Esophagus muscularis mucosa (tissue), 4 donors: Measurements from ENCODE around the gene LIFR. TPM values are rescaled to one million over a fixed set of nuclear protein-coding genes. Genes with fewer than 3 reads are reported as not detected.

ENCODE experiments used
- DNase-seq: peaks from one replicate; pipeline ENCODE4 v3.0.0-alpha.2; 2017; ENCODE audit errors: extremely low spot score
- H3K27ac ChIP-seq, 4 donors: fragments of 200-600 bp; sonication (generic); replicated peaks in 1 of 4; 1 replicate in 3 of 4; 2 replicates in 1 of 4; pipeline ENCODE4 v1.5.1; 2016 to 2019; ENCODE audit warnings: mild to moderate bottlenecking in 1 of 4
- H3K27me3 ChIP-seq, 4 donors: fragments of 200-600 bp; sonication (generic); one replicate each; pipeline versions ENCODE4 v1.5.1 to v1.6.0; 2016 to 2019
- H3K36me3 ChIP-seq, 4 donors: fragments of 200-600 bp; sonication (generic); one replicate each; pipeline ENCODE4 v1.5.1; 2016 to 2019
- H3K4me1 ChIP-seq, 4 donors: fragments of 200-600 bp; sonication (generic); one replicate each; pipeline ENCODE4 v1.5.1; 2016 to 2019
- H3K4me3 ChIP-seq, 4 donors: fragments of 200-600 bp; sonication (generic); 1 replicate in 2 of 4; 2 replicates in 2 of 4; pipeline ENCODE4 v1.5.1; 2016 to 2019; ENCODE audit warnings: mild to moderate bottlenecking in 4 of 4, moderate library complexity in 1 of 4
- H3K9me3 ChIP-seq, 4 donors: fragments of 200-600 bp; sonication (generic); 1 replicate in 3 of 4; 2 replicates in 1 of 4; pipeline ENCODE4 v1.5.1; 2016 to 2019
- EP300 ChIP-seq: sonication (generic); formaldehyde crosslinking; IDR thresholded peaks from one replicate; pipeline ENCODE4 v1.6.1; 2017; ENCODE audit warnings: antibody characterized with exemption
- POLR2A ChIP-seq: fragments of 450-650 bp; IDR thresholded peaks from one replicate; pipeline ENCODE4 v1.6.1; 2017; ENCODE audit warnings: antibody characterized with exemption, moderate library complexity, mild to moderate bottlenecking, low read depth
- POLR2AphosphoS5 ChIP-seq, 2 donors: sonication (generic); formaldehyde crosslinking; IDR thresholded peaks; one replicate each; pipeline ENCODE4 v1.6.1; 2017; ENCODE audit warnings: antibody characterized with exemption in 2 of 2
- WGBS: methylation state at CpG from one replicate; pipeline ENCODE4 v1.1.5; 2018; 5-methylcytosine and 5-hydroxymethylcytosine counted together
- intact Hi-C: fragments of 100-400 bp; cut with DNase I; formaldehyde crosslinking; loops from one replicate; pipeline ENCODE4 v1.15.1; 2023
- total RNA-seq, 4 donors: library from RNA; depleted of rRNA; stranded (reverse); fragments of >200 nt; gene quantifications; one replicate each; pipeline versions ENCODE4 v1.1.0 to v1.2.1, GENCODE V29; 2016
- TF ChIP-seq, protein P1 (sequence below), 3 experiments: fragments of 200-600 bp in 2 of 3; fragments of 450-650 bp in 1 of 3; sonication (generic) in 2 of 3; IDR thresholded peaks; one replicate each; pipeline ENCODE4 v1.5.1; 2017 to 2019; ENCODE audit warnings: antibody characterized with exemption in 3 of 3, mild to moderate bottlenecking in 2 of 3, moderate library complexity in 1 of 3

LIFR gene
- total RNA-seq, 4 donors from 2014 or later = 72.3 to 102 (median 90.1) TPM

DNA sequence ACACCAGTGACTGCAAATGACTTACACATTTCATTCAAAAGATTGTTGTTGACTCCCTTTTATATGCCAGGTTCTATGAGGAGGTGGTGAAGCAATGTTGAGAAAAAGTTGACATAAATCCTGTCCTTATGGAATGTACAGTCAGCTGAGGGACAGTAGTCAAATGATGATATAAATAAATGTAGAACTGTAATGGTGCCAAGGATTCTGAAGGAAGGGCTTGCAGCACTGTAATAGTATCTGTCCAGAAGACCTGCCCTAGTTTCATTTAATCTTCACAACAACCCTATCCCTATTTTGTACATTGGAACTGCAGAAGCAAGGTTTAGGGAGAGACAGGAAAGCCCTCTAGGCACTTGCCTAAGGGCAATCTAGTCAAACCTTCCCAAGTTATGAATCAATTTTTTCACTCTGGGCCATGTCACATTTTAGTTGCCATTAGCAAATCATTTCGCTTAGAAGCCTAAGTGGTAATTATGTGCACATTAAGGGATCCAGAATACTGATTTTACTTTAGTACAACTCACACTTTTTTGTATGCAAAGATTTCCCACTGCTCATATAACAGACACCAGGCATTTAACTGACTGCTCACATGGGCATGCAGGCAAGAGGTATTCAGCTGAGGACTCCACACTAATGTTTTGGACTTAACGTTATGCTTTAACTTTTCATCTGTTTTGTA lies 34.5 kb upstream of the LIFR start:
- TF ChIP-seq POLR2A = no peak
- TF ChIP-seq EP300 = no peak
- TF ChIP-seq, protein P1, sequence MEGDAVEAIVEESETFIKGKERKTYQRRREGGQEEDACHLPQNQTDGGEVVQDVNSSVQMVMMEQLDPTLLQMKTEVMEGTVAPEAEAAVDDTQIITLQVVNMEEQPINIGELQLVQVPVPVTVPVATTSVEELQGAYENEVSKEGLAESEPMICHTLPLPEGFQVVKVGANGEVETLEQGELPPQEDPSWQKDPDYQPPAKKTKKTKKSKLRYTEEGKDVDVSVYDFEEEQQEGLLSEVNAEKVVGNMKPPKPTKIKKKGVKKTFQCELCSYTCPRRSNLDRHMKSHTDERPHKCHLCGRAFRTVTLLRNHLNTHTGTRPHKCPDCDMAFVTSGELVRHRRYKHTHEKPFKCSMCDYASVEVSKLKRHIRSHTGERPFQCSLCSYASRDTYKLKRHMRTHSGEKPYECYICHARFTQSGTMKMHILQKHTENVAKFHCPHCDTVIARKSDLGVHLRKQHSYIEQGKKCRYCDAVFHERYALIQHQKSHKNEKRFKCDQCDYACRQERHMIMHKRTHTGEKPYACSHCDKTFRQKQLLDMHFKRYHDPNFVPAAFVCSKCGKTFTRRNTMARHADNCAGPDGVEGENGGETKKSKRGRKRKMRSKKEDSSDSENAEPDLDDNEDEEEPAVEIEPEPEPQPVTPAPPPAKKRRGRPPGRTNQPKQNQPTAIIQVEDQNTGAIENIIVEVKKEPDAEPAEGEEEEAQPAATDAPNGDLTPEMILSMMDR (IDR thresholded peaks at IDR 0.05) = no peak
- TF ChIP-seq POLR2AphosphoS5 (IDR thresholded peaks at IDR 0.05) = no peak

GRCh38 chr5:38589629-38590028 lies 33.2 kb upstream of the LIFR start:
- H3K4me3 ChIP-seq = no peak overlapping the region
- no peak for DNase-seq
- H3K27me3 ChIP-seq = no peaks in the 10 kb centered on the region
- H3K4me1 ChIP-seq = peaks cover 0 to 8% (median 2%) of the 10 kb centered on the region in 4 donors
- H3K27ac ChIP-seq = no peak overlapping the region
- WGBS = 85% methylated on average over 4 of the region's 4 CpGs
- TF ChIP-seq EP300 (no peak), POLR2A (no peak), POLR2AphosphoS5 (IDR thresholded peaks at IDR 0.05) (no peak)
- TF ChIP-seq, protein P1 (IDR thresholded peaks at IDR 0.05) = no peak
- intact Hi-C loops = no loop called here
- no peaks in the 10 kb centered on the region for H3K36me3 ChIP-seq
- no peaks in the 10 kb centered on the region for H3K9me3 ChIP-seq

More for the DNA sequence above, 34.5 kb upstream of the LIFR start:
- Histone ChIP-seq H3K27ac (no peak overlapping the region), H3K9me3 (no peaks in the 10 kb centered on the region), H3K4me3 (no peak overlapping the region), H3K27me3 (no peaks in the 10 kb centered on the region), H3K36me3 (no peaks in the 10 kb centered on the region), H3K4me1 (peaks cover 0 to 8% (median 2%) of the 10 kb centered on the region in 4 donors)
- 71% methylated on average over 2 of the region's 2 CpGs for WGBS
- DNase-seq = no peak
- intact Hi-C loops = no loop called here

- Histone ChIP-seq H3K27ac (no peak overlapping the region), H3K27me3 (no peaks in the 10 kb centered on the region), H3K4me3 (no peak overlapping the region), H3K9me3 (no peaks in the 10 kb centered on the region), H3K4me1 (peaks cover 0 to 4% (median under 1%) of the 10 kb centered on the region in 4 donors), H3K36me3 (no peaks in the 10 kb centered on the region)
- DNase-seq = no peak
- no peak for TF ChIP-seq EP300
- no peak for TF ChIP-seq POLR2A
- TF ChIP-seq, protein P1 (IDR thresholded peaks at IDR 0.05) = no peak
- no peak for TF ChIP-seq POLR2AphosphoS5 (IDR thresholded peaks at IDR 0.05)
- intact Hi-C loops = no loop called here
- WGBS = 85% methylated on average over 6 of the region's 6 CpGs
Measured at GRCh38 chr5:38585816-38586215, 29.4 kb upstream of the LIFR start.

- Histone ChIP-seq H3K9me3 (no peaks in the 10 kb centered on the region), H3K4me1 (no peaks in the 10 kb centered on the region), H3K4me3 (no peak overlapping the region), H3K36me3 (no peaks in the 10 kb centered on the region), H3K27ac (no peak overlapping the region), H3K27me3 (no peaks in the 10 kb centered on the region)
- DNase-seq = no peak
- intact Hi-C loops = no loop called here
- WGBS = 89% methylated on average over 1 of the region's 1 CpG
- TF ChIP-seq, protein P1 (IDR thresholded peaks at IDR 0.05) = no peak
- TF ChIP-seq POLR2AphosphoS5 (IDR thresholded peaks at IDR 0.05) = no peak
- no peak for TF ChIP-seq EP300
- TF ChIP-seq POLR2A = no peak
Measured at GRCh38 chr5:38583500-38583899, 27.1 kb upstream of the LIFR start.

GRCh38 chr5:38582975-38583319 lies 26.5 kb upstream of the LIFR start:
- H3K4me1 ChIP-seq = no peaks in the 10 kb centered on the region
- no peaks in the 10 kb centered on the region for H3K9me3 ChIP-seq
- H3K27ac ChIP-seq = no peak overlapping the region
- H3K36me3 ChIP-seq = no peaks in the 10 kb centered on the region
- no peak overlapping the region for H3K4me3 ChIP-seq
- no peaks in the 10 kb centered on the region for H3K27me3 ChIP-seq
- intact Hi-C loops = no loop called here
- no peak for DNase-seq
- 73% methylated on average over 5 of the region's 5 CpGs for WGBS
- TF ChIP-seq EP300 = no peak
- TF ChIP-seq POLR2A = no peak
- TF ChIP-seq, protein P1 (IDR thresholded peaks at IDR 0.05) = no peak
- TF ChIP-seq POLR2AphosphoS5 (IDR thresholded peaks at IDR 0.05) = no peak
